GM12878 (cell line): Measurements from ENCODE around the gene FAM8A1. TPM values are rescaled to one million over a fixed set of nuclear protein-coding genes. Genes with fewer than 3 reads are reported as not detected.

ENCODE experiments used
- ASH2L ChIP-seq: fragments of 300-600, 200-600 bp; sonication (generic); IDR thresholded peaks from 2 replicates; pipeline ENCODE4 v1.6.1; 2017; ENCODE audit warnings: low read depth, mild to moderate bottlenecking, borderline replicate concordance
- BHLHE40 ChIP-seq, 2 experiments: fragments of 450-650 bp in 1 of 2; IDR thresholded peaks; 2 replicates each; pipeline ENCODE4 v1.6.1; 2011 to 2017; ENCODE audit warnings: low read depth in 2 of 2, borderline replicate concordance in 1 of 2, improper control_type of control experiment in 1 of 2, low read length in 1 of 2, mild to moderate bottlenecking in 1 of 2
- EGR1 ChIP-seq, 2 experiments: IDR thresholded peaks; 1 replicate in 1 of 2; 2 replicates in 1 of 2; pipeline ENCODE4 v1.6.1; 2011 to 2012; ENCODE audit warnings: low read depth in 2 of 2, low read length in 2 of 2, borderline replicate concordance in 1 of 2, mild to moderate bottlenecking in 1 of 2, moderate library complexity in 1 of 2
- HCFC1 ChIP-seq: fragments of 150-350 bp; IDR thresholded peaks from 2 replicates; pipeline ENCODE4 v1.6.1; 2014; ENCODE audit warnings: low read length
- HDAC6 ChIP-seq: fragments of 200-600 bp; sonication (generic); IDR thresholded peaks from one replicate; pipeline ENCODE4 v1.8.0; 2017; ENCODE audit warnings: antibody characterized with exemption; ENCODE audit not compliant: unreplicated experiment
- IRF4 ChIP-seq: IDR thresholded peaks from 2 replicates; pipeline ENCODE4 v1.6.1; 2011; ENCODE audit warnings: low read depth, low read length
- KLF5 ChIP-seq: fragments of 450-650 bp; IDR thresholded peaks from 2 replicates; pipeline ENCODE4 v1.6.1; 2014; ENCODE audit warnings: mild to moderate bottlenecking; ENCODE audit not compliant: partially characterized antibody
- MEF2B ChIP-seq: fragments of 450-650 bp; IDR thresholded peaks from 2 replicates; pipeline ENCODE4 v1.6.1; 2018; ENCODE audit warnings: mild to moderate bottlenecking, moderate library complexity; ENCODE audit not compliant: partially characterized antibody, poor library complexity, severe bottlenecking
- NR2C1 ChIP-seq: fragments of 450-650 bp; IDR thresholded peaks from 2 replicates; pipeline ENCODE4 v1.6.1; 2017; ENCODE audit warnings: antibody characterized with exemption, mild to moderate bottlenecking, moderate library complexity
- PAX8 ChIP-seq: fragments of 450-650 bp; IDR thresholded peaks from 2 replicates; pipeline ENCODE4 v1.6.1; 2017; ENCODE audit warnings: mild to moderate bottlenecking, moderate library complexity
- POLR2A ChIP-seq: IDR thresholded peaks from 2 replicates; pipeline ENCODE4 v1.6.1; 2011; ENCODE audit warnings: low read depth, mild to moderate bottlenecking, low read length
- POLR2AphosphoS5 ChIP-seq: IDR thresholded peaks from 2 replicates; pipeline ENCODE4 v1.6.1; 2011; ENCODE audit warnings: mild to moderate bottlenecking, low read length, inconsistent platforms
- SIN3A ChIP-seq: IDR thresholded peaks from 2 replicates; pipeline ENCODE4 v1.6.1; 2012; ENCODE audit warnings: low read depth, low read length, improper control_type of control experiment
- SREBF1 ChIP-seq: IDR thresholded peaks from 2 replicates; pipeline ENCODE4 v1.6.1; 2012; ENCODE audit warnings: mild to moderate bottlenecking, low read length
- TBL1XR1 ChIP-seq: IDR thresholded peaks from 2 replicates; pipeline ENCODE4 v1.6.1; 2012; ENCODE audit warnings: low read depth, low read length, improper control_type of control experiment
- TCF12 ChIP-seq: IDR thresholded peaks from 2 replicates; pipeline ENCODE4 v1.6.1; 2011; ENCODE audit warnings: low read depth, mild to moderate bottlenecking, low read length
- YY1 ChIP-seq: IDR thresholded peaks from 2 replicates; pipeline ENCODE4 v1.6.1; 2011; ENCODE audit warnings: low read depth, mild to moderate bottlenecking, low read length
- polyA plus RNA-seq, 11 experiments: library from polyadenylated mRNA; depleted of rRNA in 4 of 11; unstranded in 6 of 11; stranded (reverse) in 5 of 11; fragments of >200 nt; fragmentation: Nextera tagmentation in 4 of 11; fragmentation: Illumina TruSeq in 1 of 11; extraction: Ambion mirVana in 4 of 11; extraction: Trizol in 1 of 11; gene quantifications; 1 replicate in 1 of 11; 2 replicates in 10 of 11; pipeline versions ENCODE4 v1.2.1 to v1.2.3, GENCODE V29; 2011 to 2016; ENCODE audit warnings: inconsistent platforms in 2 of 11, missing spikeins in 2 of 11, low read depth in 1 of 11
- total RNA-seq, 4 experiments: library from RNA; depleted of rRNA in 3 of 4; stranded (reverse); fragments of >200 nt in 3 of 4; fragmentation: Illumina TruSeq in 1 of 4; extraction: Trizol in 1 of 4; gene quantifications; 2 replicates each; pipeline versions ENCODE4 v1.2.1 to v1.2.3, GENCODE V29; 2013 to 2021
- TF ChIP-seq, protein P1 (sequence below): fragments of 450-650 bp; IDR thresholded peaks from 2 replicates; pipeline ENCODE4 v1.6.1; 2017; ENCODE audit warnings: mild to moderate bottlenecking
- TF ChIP-seq, protein P2 (sequence below): IDR thresholded peaks from 2 replicates; pipeline ENCODE4 v1.6.1; 2011; ENCODE audit warnings: borderline replicate concordance, low read depth, mild to moderate bottlenecking, moderate library complexity, mixed read lengths, low read length; ENCODE audit not compliant: insufficient read depth; ENCODE audit errors: extremely low read length
- TF ChIP-seq, protein P3 (sequence below): fragments of 450-650 bp; IDR thresholded peaks from 2 replicates; pipeline ENCODE4 v1.6.1; 2018; ENCODE audit warnings: borderline replicate concordance, mild to moderate bottlenecking; ENCODE audit not compliant: partially characterized antibody
- TF ChIP-seq, protein P4 (sequence below), 3 experiments: IDR thresholded peaks in 2 of 3; conservative IDR thresholded peaks in 1 of 3; 2 replicates each; pipeline ENCODE4 v1.5.1; 2011; ENCODE audit warnings: low read depth in 3 of 3, low read length in 3 of 3, mild to moderate bottlenecking in 3 of 3, control low read depth in 2 of 3, moderate library complexity in 2 of 3, inconsistent platforms in 1 of 3, mixed read lengths in 1 of 3; ENCODE audit not compliant: control insufficient read depth in 2 of 3, insufficient read depth in 1 of 3; ENCODE audit errors: extremely low read depth in 1 of 3
- TF ChIP-seq, protein P5 (sequence below): IDR thresholded peaks from 2 replicates; pipeline ENCODE4 v1.6.1; 2012; ENCODE audit warnings: low read depth, low read length, improper control_type of control experiment

Gene FAM8A1
- total and polyA plus RNA-seq, 10 of the 15 experiments (the other 5 are each of a cell fraction or from before 2014, with no cell fraction given), result 1.4 to 7.4 (median 3.6) TPM

DNA sequence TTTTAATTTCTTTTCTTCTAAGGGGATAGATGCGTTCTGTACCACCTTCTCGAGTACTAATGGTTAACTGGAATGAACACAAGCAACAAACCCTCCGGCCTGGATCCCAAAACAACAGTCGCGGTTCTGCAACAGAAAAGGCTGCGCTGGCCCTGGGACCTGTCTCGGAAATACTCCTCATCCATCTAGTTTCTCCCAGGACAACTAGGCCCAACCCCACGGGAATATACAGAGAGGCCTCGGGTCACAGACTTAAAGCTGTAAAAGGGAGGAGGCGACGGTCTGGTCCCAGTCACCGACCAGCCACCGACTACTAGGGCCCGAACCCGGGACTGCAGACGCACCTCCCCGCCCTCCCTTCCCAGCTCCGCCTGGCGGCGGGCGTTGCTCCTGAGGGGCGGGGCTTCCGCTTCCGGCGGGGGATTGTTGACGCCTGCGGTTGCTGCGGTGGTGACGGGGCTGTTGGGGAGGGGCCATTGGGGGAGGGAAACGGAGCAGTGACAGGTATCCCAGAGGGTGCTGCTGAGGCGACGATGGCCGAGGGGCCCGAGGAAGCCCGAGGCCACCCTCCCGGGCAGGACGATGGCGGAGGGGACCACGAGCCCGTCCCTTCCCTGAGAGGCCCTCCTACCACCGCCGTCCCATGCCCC lies at the start of gene FAM8A1 (continued):
- TF ChIP-seq, protein P1, sequence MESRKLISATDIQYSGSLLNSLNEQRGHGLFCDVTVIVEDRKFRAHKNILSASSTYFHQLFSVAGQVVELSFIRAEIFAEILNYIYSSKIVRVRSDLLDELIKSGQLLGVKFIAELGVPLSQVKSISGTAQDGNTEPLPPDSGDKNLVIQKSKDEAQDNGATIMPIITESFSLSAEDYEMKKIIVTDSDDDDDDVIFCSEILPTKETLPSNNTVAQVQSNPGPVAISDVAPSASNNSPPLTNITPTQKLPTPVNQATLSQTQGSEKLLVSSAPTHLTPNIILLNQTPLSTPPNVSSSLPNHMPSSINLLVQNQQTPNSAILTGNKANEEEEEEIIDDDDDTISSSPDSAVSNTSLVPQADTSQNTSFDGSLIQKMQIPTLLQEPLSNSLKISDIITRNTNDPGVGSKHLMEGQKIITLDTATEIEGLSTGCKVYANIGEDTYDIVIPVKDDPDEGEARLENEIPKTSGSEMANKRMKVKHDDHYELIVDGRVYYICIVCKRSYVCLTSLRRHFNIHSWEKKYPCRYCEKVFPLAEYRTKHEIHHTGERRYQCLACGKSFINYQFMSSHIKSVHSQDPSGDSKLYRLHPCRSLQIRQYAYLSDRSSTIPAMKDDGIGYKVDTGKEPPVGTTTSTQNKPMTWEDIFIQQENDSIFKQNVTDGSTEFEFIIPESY, result no peak
- TF ChIP-seq TCF12 (peak; percentile 34; the same call in 1 of the 2 replicates), TBL1XR1 (0 out of 2 replicates have a peak, but pooled peaks have one; percentile 64), POLR2A (peak; percentile 76), SREBF1 (no peak), PAX8 (no peak), BHLHE40 (IDR thresholded peaks at IDR 0.05; ENCODE audit: borderline replicate concordance in 1 of 2, low read depth in 2 of 2, low read length in 1 of 2) (peak in 1 of 2 experiments; percentile 9; a peak in 1 of 4 replicates), HDAC6 (no peak), YY1 (no peak; the same call in 1 of the 2 replicates), KLF5 (no peak), HCFC1 (no peak), IRF4 (0 out of 2 replicates have a peak, but pooled peaks have one; percentile 4), MEF2B (no peak), SIN3A (no peak), EGR1 (IDR thresholded peaks at IDR 0.05; ENCODE audit: borderline replicate concordance in 1 of 2, low read depth in 2 of 2, low read length in 2 of 2) (0 out of 3 replicates have a peak, but pooled peaks of 1 of the 2 experiments have one; percentile 27), POLR2AphosphoS5 (peak; percentile 26; the same call in 1 of the 2 replicates), ASH2L (no peak), NR2C1 (no peak)
- TF ChIP-seq, protein P2, sequence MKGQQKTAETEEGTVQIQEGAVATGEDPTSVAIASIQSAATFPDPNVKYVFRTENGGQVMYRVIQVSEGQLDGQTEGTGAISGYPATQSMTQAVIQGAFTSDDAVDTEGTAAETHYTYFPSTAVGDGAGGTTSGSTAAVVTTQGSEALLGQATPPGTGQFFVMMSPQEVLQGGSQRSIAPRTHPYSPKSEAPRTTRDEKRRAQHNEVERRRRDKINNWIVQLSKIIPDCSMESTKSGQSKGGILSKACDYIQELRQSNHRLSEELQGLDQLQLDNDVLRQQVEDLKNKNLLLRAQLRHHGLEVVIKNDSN, result no peak
- TF ChIP-seq, protein P3, sequence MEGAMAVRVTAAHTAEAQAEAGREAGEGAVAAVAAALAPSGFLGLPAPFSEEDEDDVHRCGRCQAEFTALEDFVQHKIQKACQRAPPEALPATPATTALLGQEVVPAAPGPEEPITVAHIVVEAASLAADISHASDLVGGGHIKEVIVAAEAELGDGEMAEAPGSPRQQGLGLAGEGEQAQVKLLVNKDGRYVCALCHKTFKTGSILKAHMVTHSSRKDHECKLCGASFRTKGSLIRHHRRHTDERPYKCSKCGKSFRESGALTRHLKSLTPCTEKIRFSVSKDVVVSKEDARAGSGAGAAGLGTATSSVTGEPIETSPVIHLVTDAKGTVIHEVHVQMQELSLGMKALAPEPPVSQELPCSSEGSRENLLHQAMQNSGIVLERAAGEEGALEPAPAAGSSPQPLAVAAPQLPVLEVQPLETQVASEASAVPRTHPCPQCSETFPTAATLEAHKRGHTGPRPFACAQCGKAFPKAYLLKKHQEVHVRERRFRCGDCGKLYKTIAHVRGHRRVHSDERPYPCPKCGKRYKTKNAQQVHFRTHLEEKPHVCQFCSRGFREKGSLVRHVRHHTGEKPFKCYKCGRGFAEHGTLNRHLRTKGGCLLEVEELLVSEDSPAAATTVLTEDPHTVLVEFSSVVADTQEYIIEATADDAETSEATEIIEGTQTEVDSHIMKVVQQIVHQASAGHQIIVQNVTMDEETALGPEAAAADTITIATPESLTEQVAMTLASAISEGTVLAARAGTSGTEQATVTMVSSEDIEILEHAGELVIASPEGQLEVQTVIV, result no peak
- TF ChIP-seq, protein P4, sequence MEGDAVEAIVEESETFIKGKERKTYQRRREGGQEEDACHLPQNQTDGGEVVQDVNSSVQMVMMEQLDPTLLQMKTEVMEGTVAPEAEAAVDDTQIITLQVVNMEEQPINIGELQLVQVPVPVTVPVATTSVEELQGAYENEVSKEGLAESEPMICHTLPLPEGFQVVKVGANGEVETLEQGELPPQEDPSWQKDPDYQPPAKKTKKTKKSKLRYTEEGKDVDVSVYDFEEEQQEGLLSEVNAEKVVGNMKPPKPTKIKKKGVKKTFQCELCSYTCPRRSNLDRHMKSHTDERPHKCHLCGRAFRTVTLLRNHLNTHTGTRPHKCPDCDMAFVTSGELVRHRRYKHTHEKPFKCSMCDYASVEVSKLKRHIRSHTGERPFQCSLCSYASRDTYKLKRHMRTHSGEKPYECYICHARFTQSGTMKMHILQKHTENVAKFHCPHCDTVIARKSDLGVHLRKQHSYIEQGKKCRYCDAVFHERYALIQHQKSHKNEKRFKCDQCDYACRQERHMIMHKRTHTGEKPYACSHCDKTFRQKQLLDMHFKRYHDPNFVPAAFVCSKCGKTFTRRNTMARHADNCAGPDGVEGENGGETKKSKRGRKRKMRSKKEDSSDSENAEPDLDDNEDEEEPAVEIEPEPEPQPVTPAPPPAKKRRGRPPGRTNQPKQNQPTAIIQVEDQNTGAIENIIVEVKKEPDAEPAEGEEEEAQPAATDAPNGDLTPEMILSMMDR (IDR thresholded peaks at IDR 0.05 in 2 of 3, conservative IDR thresholded peaks at IDR 0.05 in 1 of 3; ENCODE audit: control insufficient read depth in 2 of 3, extremely low read depth in 1 of 3, insufficient read depth in 1 of 3, low read depth in 3 of 3, low read length in 3 of 3), result peak in 2 of 3 experiments; percentile 23 to 51; a peak in 2 of 6 replicates
- TF ChIP-seq, protein P5, sequence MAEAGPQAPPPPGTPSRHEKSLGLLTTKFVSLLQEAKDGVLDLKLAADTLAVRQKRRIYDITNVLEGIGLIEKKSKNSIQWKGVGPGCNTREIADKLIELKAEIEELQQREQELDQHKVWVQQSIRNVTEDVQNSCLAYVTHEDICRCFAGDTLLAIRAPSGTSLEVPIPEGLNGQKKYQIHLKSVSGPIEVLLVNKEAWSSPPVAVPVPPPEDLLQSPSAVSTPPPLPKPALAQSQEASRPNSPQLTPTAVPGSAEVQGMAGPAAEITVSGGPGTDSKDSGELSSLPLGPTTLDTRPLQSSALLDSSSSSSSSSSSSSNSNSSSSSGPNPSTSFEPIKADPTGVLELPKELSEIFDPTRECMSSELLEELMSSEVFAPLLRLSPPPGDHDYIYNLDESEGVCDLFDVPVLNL, result no peak
